ENCODE data around the gene CXXC5.

CXXC5 gene

GRCh38 chr5:139638736-139639618, 9.2 kb upstream of the CXXC5 start:
- DNase-seq (ENCODE audit: low spot score), result no peak

DNA sequence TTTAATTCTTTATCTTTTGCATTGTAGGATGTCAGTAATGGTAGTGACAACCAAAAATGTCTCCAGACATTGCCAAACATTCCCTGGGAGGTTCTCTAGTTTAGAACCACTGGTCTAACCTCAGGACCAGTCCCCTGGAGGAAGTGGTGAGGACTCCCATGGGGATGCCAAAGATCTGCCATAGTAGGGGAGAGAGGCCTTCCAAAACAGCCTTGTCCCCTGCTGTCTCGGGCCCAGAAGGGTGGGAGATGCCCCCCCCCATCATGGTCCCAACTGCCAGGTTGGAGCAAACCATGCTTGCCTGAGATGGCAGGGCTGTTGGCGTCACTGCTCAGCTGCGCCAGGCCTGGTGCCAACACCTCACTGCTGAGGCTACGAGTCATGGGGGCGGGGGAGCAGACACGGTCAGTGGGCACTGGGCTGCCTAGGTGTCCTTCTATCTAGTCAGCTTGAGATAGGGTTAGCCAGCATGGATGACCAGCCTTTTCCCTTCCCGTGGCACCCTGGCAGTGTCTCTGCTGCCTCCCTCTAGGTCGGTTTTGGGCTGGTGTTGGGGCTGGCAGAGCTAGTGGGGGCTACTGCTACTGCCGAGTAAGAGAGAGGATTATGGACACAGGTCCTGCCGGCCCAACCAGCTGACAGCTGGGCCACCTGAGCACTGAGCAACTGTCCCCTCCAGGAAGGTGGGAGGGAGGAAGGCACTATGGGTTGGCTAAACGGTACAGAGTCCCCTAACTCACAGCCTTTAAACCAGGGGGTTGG, 8.3 kb upstream of the CXXC5 start:
- no peak for DNase-seq (ENCODE audit: low spot score)

DNA sequence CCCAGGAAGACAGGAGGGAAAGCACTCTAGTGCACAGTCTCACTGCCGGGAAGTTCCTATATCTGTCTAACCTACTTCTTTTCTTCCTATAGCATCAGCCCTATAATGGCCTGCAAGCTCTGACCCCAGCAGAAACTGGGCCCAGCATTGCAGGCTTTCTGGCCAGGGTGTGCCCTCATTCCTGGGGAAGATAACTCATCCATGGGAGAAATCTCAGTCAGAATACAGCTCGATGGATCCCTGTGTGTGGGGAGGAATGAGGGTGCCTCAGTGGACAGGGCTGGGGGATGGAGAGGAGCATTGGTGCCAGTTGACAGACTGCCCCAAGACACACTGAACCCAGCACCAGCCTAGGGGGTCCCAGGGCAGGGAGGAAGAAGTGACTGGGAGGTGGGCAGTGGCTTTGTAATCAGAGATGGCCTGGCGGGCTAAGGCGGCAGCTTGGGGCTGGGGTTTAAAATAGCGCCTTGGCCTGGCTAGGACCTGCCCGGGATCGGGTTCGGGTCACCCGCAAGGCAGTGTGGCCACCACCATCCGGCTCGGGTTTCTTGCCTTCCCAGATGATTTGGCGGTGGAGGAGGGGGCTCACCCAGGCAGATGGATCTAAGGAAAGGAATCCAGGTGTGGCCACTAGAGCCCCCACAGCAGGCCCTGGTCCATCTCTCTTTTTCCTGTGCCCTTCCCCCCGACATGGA, 7.6 kb upstream of the CXXC5 start:
- DNase-seq (ENCODE audit: low spot score), result no peak

DNA sequence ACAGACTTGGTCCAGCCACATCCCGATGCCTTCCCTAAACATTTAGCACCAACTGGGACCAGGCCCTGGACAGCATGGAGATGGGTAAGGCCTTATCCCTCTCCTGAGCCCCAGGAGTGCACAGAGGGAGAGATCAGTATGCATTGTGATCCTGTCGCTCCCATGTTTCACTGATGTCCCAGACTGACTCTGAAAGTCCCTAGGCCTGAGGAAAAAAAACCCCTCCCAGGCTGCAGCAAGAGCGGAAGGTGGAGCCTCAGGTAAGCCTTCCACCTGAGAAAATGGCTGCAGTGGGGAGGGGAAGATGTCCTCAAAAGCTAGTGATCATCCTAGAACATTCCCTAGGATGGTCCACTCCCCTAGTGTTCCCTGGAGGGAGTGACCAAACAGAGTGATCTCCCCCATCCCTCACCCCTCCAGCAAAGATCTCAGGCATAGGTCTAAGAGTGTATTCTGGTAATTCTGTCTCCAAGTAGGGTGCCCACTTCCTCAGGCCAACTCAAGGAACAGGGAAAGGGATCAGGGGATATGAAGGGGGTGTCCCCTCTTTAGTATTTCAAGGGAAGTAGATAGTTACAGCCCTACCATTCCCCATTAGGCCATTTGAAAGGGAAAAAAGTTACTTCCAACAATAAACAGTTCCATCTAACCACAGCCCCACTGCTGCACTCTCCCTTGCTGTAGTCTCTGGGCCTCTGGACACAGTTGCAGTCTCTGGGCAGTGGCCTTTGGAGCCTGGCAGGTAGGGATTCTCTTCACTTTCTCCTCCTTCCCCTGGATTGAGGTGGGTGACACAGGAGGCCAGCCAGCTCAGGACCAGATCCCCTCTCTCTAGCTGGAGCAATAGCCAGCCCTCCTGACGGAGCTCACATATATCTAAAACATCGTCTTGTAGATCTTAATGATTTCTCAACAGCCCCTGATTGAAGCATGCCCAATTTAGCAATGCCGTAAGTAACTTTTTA, 6.8 kb upstream of the CXXC5 start:
- DNase-seq (ENCODE audit: low spot score), result no peak

- DNase-seq (ENCODE audit: low spot score), result no peak
These were observed 5.9 kb upstream of the CXXC5 start for GRCh38 chr5:139642213-139642612.

- peak; percentile 81 for DNase-seq (ENCODE audit: low spot score)
These were observed 5.0 kb upstream of the CXXC5 start for GRCh38 chr5:139642891-139643871.

DNA sequence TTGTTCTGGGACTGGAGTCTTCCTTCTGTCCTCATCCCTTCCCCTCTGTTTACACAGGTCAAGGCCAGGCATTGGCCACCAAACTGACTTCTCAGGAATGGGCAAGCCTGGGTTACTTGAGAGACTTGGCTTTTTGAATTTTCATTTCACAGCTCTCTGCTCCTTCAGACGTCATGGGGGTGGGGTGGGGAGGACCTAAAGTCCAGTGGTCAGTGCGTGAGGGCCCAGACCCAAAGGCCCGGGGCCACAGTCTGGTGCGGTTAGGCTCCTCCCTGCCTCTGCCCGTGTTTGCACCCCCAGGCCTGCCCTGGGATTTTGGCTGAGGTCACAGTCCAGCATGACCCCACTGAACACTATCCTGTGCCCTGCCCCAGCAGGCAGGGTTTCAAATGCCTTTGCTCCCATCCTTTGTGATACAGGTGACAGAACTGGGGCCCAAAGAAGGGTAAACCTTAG, 4.1 kb upstream of the CXXC5 start:
- no peak for DNase-seq (ENCODE audit: low spot score)

GRCh38 chr5:139644646-139645429, 3.3 kb upstream of the CXXC5 start:
- DNase-seq (ENCODE audit: low spot score), result no peak

DNA sequence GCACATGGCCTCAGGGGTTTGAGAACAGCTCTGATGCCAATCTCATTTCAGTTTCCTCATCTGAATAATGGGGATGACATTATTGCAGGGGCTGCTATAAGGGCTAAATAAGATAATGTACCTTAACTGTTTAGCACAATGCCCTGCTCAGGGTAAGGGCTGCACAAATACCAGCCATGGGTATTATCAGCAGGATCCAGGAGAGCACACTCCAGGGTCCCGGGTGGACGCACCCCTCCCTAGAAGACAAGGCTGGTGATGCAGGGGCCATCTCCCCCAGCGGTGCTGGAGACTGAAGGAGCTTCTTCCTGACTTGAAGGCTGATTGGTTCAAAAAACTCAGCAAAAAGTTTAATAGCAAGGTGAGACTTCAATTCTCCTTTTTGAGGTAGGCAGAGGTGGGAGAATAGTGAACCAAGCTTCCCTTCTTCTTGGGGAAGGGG, 2.7 kb upstream of the CXXC5 start:
- no peak for DNase-seq (ENCODE audit: low spot score)

GRCh38 chr5:139646111-139646510, 2.0 kb upstream of the CXXC5 start:
- DNase-seq (ENCODE audit: low spot score), result no peak

DNA sequence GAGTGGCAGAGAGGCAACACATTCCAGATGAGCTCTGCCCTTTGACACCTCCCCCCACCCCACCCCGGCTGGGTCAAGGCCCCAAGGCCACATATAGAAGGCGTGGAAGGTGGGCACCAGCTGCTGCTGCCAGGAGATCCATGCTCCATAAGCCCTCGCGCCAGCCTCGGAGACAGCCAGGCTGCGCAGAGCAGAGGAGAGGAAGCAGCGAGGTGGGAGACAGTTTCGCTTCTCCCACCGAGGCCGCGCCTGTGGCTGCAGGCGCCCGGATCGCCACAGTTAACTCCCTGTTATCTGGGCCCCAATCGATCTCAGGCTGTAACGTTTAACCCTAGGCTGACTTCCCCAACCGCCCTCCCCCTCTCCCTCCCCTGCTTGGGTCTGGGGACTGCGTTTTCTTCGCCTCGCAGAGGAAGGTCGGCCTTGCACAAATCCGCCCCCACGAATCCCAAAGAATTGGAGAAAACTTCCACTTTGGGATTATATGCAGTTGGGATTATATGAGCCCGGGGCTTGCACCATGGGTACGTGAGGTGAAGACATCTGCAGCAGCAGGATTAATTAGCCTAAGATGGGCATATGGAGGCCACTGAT, 1.1 kb upstream of the CXXC5 start:
- DNase-seq (ENCODE audit: low spot score), result peak; percentile 63

DNA sequence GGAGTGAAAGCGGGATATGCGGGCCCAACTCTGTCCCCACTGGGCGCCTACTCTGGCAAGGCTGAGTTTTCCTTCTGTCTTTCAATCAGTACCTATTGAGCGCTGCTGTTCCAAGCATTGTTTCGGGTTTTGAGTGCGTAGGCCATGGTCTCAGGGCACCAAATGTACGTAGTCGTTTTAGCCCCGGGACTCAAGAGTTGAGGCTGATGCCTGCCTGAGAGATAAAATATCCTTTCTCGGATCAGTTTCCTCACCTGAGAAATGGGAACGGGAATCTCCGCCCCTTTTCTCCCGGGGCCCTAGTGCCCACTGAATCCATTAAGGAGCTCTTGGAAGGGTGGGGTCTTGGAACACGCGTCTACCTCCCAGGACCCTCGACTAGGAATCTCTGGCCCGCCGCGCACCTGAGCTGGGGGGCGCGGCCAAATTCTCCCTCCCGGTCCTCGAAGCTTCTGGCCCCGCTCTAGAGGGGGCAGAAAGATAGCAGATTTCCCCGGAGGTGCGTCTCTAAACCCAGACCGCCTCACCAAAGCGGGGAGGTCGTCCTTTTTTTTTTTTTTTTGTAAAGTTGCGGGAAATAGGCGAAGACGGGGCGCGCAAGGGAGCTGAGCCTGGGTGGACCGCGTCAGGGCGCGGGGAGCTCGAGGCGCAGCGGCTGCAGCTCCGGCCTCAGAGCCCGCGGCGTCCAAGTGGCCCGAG, 494 bp upstream of the CXXC5 start:
- DNase-seq (ENCODE audit: low spot score), result no peak

DNA sequence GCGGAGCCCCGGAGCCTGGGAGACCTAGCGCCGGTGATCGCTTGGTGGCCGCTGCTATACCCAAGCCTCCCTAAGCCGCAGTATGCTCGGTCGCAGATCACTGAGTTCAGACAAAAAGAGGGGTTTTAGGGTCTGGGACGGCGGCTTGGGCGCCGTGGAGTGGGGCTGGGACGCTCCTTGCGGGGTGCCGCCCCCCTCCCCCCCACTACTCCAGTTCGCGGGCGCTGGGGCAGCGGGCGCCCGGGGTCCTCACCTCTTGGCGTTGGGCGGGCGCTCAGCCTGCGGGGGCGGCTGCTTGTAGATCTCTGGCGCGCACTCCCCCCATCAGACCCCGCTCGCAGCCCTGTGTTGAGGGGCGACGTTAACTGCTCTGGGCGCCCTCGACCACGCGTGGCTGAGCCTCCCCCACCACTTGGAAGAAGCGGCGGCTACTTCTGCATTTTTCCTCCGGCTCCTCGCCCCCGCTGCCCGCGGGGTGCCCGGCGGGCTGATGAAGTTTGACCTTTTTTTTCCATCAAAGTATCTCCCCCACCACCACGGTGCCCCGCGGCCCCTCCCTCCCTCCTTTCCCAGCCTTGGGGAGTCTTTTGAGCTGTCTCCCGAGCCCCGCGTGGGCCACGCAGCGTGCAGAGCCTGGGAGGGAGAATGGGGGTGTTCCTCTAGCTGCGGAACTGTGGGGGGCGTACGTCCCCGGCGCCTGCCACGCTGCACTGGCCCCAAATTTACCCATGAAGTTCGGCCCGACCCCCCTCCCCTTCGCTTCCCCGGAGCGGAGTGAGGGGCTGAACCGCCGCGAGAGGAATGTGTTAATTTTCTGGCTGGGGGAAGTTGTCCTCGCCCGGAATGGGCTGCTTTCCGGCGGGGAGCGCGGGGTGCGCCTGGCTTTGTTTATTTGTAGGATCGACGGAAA, 1.2 kb downstream of the CXXC5 start:
- DNase-seq (ENCODE audit: low spot score), result peak; percentile 46

DNA sequence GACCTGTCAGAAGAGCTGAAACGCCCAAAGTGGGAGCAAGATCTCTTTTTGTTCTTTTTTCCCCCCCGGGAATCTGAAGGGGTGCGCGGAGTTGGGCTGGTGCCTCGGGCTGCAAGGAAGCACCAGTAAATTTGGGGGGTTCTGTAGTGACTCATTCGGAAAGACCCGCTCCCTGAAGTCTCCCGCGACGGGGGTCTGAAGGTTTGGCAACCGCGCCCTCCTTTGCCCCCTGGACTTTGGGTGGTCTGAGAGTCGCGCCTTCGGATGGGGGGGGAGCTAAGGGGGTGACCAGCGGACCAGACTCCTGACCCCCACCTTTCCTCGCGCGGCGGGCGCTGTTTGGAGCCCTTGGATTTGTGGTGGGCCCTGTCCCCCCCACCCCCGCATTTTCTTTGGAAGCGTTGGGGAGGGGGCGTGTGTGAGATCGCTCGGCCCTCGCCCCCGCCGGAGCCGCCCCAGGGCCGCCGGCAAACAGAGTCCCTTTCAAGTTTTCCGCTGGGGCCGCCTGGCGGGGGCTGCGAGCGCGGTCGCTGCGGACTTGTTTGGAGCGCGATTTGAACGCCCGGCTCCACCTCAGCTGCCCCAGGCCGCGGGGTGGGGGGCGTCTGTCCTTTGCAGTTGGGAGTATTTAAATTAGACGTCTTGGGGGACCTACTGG, 2.0 kb downstream of the CXXC5 start:
- peak; percentile 77 for DNase-seq (ENCODE audit: low spot score)

DNA sequence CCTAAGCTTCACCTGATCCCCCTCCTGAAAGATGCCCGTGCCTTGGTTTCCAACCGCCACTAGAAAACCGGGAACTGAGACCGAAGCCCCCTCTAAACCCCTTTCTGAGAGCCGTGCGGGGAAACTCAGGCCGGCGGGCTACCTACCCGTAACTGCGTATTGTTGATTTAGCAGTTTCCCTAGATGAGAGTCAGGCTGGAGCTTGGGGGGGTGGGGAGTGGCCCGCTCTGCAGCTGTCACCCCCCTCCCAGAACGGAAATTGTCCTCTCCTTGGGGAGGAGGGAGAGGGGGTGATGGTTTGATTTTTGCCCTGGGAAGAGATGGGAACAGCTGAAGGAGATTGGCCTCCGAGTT, 2.5 kb downstream of the CXXC5 start:
- no peak for DNase-seq (ENCODE audit: low spot score)

DNA sequence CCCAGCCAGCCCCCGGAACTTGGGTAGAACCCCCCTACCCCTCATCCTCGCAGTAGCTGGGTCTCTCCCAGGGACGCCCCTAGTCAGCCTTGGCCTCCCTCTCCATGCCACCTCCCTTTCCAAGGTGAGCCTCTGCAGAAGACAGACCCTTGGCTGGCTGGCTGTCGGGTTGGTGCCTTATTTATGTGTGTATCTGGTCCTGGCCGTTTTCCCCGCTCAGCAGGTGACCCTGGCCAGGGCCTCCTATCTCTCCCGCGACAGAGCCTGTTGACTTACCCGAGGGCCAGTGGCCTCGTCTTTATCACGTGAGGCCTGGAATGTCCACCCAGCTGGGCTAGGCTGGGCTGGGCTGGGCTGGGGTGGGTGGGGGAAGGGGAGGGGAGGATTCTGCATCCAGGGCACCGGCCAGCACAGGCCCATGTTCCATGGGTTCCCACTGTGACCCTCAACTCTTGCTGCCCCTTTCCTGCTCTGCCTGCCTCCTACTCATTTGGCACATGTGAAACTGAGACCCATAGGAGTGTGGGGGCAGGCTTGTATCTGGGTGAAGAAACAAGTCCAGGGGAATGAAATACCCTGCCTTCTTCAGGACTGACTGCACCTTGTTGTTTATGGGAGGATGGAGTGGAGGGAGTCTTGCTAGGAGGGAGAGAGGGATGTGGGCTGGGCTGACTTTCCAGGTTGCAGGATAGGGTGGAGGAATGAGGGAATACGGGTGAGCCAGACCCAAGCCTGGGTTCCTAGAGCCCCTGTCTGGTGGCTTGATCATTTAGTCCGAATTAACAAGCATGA, 3.1 kb downstream of the CXXC5 start:
- peak; percentile 93 for DNase-seq (ENCODE audit: low spot score)

All from HuH-7.5 (cell line).